Naive thymus-derived CD4-positive, alpha-beta T cell (primary cell): ENCODE results near the gene SDC1. TPM values are rescaled to one million over a fixed set of nuclear protein-coding genes. Genes with fewer than 3 reads are reported as not detected.
A peak's percentile ranks its signal among the peaks of the same experiment; 100 is the strongest.
"Not testable (repeated sequence)": the region's sequence is repeated elsewhere in the genome, so short reads cannot be mapped to it uniquely, and the experiment has no call there.

Experiments used
- ATAC-seq: fragments of 150-1000 bp; cut with Tn5 transposase; 2 replicates; pipeline ENCODE4 v1.10.0; 2021; ENCODE audit warnings: mild to moderate bottlenecking, moderate library complexity
- CTCF ChIA-PET: fragments of 350-600 bp; sonication (Branson Sonifier 250); formaldehyde crosslinking; loops from one replicate; lab custom pipeline; 2021; ENCODE audit warnings: antibody characterized with exemption; lab: Charles Lee
- POLR2A ChIA-PET: fragments of 350-600 bp; sonication (Branson Sonifier 250); formaldehyde crosslinking; loops from one replicate; lab custom pipeline; 2021; ENCODE audit warnings: antibody characterized with exemption, inconsistent platforms; lab: Charles Lee
- DNase-seq, 9 donors: peaks; one replicate each; pipeline versions ENCODE4 v3.0.0 to v3.0.0-alpha.2; 2020 to 2022; ENCODE audit warnings: mixed read lengths in 1 of 9
- H3K27ac ChIP-seq: one replicate; pipeline ENCODE4 v1.7.0; 2013; ENCODE audit warnings: mild to moderate bottlenecking, low read depth, low read length, moderate library complexity
- H3K27me3 ChIP-seq, 2 donors: one replicate each; pipeline ENCODE4 v1.7.0; 2013; ENCODE audit warnings: low read length in 2 of 2, mild to moderate bottlenecking in 2 of 2, moderate library complexity in 2 of 2; ENCODE audit not compliant: control insufficient read depth in 2 of 2, insufficient read depth in 2 of 2
- H3K36me3 ChIP-seq, 3 experiments: 1 replicate in 2 of 3; 2 replicates in 1 of 3; pipeline ENCODE4 v1.7.0; 2013; ENCODE audit warnings: low read length in 3 of 3, mild to moderate bottlenecking in 3 of 3, moderate library complexity in 1 of 3; ENCODE audit not compliant: insufficient read depth in 3 of 3, control insufficient read depth in 2 of 3
- H3K4me1 ChIP-seq, 2 donors: one replicate each; pipeline ENCODE4 v1.7.0; 2013; ENCODE audit warnings: low read length in 2 of 2, mild to moderate bottlenecking in 2 of 2, moderate library complexity in 1 of 2; ENCODE audit not compliant: control insufficient read depth in 2 of 2, insufficient read depth in 2 of 2
- H3K4me3 ChIP-seq: 2 replicates; pipeline ENCODE4 v1.7.0; 2013; ENCODE audit warnings: mild to moderate bottlenecking, low read length
- H3K9me3 ChIP-seq, 3 experiments: 1 replicate in 2 of 3; 2 replicates in 1 of 3; pipeline ENCODE4 v1.7.0; 2013; ENCODE audit warnings: low read length in 3 of 3; ENCODE audit not compliant: control insufficient read depth in 2 of 3
- H3K27ac Mint-ChIP-seq, 9 donors: one replicate each; pipeline ENCODE4 v1.8.0; 2020 to 2022; ENCODE audit warnings: mixed read lengths in 9 of 9, mild to moderate bottlenecking in 8 of 9, moderate library complexity in 5 of 9, inconsistent platforms in 2 of 9
- H3K27me3 Mint-ChIP-seq, 5 donors: one replicate each; pipeline ENCODE4 v1.8.0; 2021 to 2022; ENCODE audit warnings: mixed read lengths in 5 of 5, mild to moderate bottlenecking in 1 of 5
- H3K36me3 Mint-ChIP-seq, 5 donors: one replicate each; pipeline ENCODE4 v1.8.0; 2020 to 2022; ENCODE audit warnings: mixed read lengths in 5 of 5, mild to moderate bottlenecking in 3 of 5, inconsistent platforms in 1 of 5
- H3K4me1 Mint-ChIP-seq, 7 donors: one replicate each; pipeline ENCODE4 v1.8.0; 2020 to 2022; ENCODE audit warnings: mixed read lengths in 7 of 7, mild to moderate bottlenecking in 3 of 7, inconsistent platforms in 1 of 7
- H3K4me3 Mint-ChIP-seq, 10 donors: one replicate each; pipeline ENCODE4 v1.8.0; 2020 to 2022; ENCODE audit warnings: mild to moderate bottlenecking in 10 of 10, mixed read lengths in 10 of 10, moderate library complexity in 6 of 10, inconsistent platforms in 2 of 10
- H3K9me3 Mint-ChIP-seq, 11 donors: one replicate each; pipeline ENCODE4 v1.8.0; 2020 to 2022; ENCODE audit warnings: mixed read lengths in 11 of 11, mild to moderate bottlenecking in 4 of 11, inconsistent platforms in 1 of 11, moderate library complexity in 1 of 11
- intact Hi-C, 2 donors: fragments of 100-400 bp; cut with micrococcal nuclease; formaldehyde crosslinking; loops; one replicate each; pipeline ENCODE4 v1.15.1; 2023
- polyA plus RNA-seq, 2 donors: library from polyadenylated mRNA; unstranded; fragments of 300-500 nt; fragmentation: Illumina TruSeq; gene quantifications; one replicate each; pipeline ENCODE4 v1.2.3, GENCODE V29; 2021
- total RNA-seq, 6 experiments: library from RNA in 5 of 6; stranded (reverse) in 5 of 6; gene quantifications; 1 replicate in 5 of 6; 2 replicates in 1 of 6; pipeline ENCODE4 v1.2.3 and lab custom pipeline; 2021 to 2026

Gene SDC1
- total and polyA plus RNA-seq, 7 experiments from 2014 or later = 0.12 to 0.37 (median 0.22) TPM; not detected in 4

DNA sequence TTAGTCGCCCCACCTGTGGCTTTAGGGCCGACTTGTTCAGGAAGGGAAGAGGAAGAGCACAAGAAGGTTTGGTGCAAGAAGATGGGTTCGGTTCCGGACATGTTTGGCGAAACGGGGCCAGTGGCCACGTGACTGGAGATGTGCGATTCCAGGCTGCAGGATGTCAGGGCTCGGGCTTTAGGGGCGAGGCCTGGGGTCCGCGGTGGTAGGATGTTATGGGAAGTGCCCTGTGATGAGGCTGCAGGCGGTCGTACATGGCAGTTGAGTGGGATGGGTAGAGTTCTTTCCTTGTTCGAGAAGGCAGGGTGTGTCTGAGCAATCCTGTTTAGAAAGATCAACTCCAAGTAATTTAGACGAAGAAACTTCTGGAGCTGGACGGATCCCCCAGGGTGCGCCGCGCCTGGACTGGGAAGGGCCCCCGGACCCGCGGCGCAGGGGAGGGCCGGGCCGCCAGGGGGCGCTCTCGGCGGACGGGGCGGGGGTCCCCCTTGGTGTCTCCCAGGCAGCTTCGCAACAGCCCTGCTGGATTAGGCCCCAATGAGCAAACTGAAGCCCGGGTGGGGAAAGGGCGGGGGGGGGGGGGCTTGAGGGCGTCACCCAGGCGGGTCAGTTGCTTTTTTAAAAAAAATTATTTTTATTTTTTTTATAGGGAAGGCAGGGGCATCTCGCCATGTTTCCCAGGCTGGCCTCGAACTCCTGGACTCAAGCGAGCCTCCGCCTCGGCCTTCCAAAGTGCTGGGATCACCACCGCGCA, 17.2 kb upstream of the SDC1 start:
- H3K4me3 ChIP-seq = peak overlapping the region; percentile 28

DNA sequence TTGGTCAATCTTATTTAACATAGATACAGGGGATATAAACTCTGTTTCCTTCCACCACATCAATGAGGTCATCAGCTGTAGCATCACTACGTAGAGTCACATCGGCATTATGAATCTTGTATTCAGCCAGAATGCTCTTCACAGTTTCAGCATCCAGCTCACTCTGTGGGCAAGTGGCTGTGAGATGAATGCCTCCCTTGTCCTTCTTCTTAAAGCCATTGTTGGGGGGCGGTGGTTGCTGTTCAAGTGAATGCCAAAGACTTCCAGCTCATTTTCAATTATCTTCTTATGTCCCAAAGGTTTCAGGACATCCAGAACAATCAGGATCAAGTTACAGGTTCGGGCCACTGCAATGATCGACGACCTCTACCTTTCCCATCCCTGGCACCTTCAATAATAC, 15.4 kb upstream of the SDC1 start:
- H3K27ac ChIP-seq, ATAC-seq, H3K9me3 ChIP-seq, CTCF ChIA-PET, H3K4me1 ChIP-seq, H3K36me3 ChIP-seq, H3K36me3 Mint-ChIP-seq, H3K27me3 ChIP-seq, H3K27ac Mint-ChIP-seq, DNase-seq, POLR2A ChIA-PET, H3K4me3 ChIP-seq, H3K4me3 Mint-ChIP-seq, H3K9me3 Mint-ChIP-seq: not testable (repeated sequence)
- Mint-ChIP-seq H3K27me3 (peaks cover 4 to 27% (median 12%) of the 10 kb centered on the region in 5 donors), H3K4me1 (peaks cover 3 to 13% (median 9%) of the 10 kb centered on the region in 7 donors)
- intact Hi-C loops = loop anchor here in 1 of 2 donors (5.0 to 10.0 kb wide), 2 partner anchors 182 to 415 kb away; partner anchors contain the start of gene HS1BP3

More for the DNA sequence above, 17.2 kb upstream of the SDC1 start:
- H3K27ac ChIP-seq = no peak overlapping the region
- no peaks in the 10 kb centered on the region for H3K27me3 ChIP-seq
- Mint-ChIP-seq H3K4me3 (peak overlapping the region; percentile 41 to 83 (median 62)), H3K27ac (peak overlapping the region in 7 of 9 donors; percentile 34 to 78 (median 46)), H3K9me3 (peaks cover 0 to 6% (median 0%) of the 10 kb centered on the region in 11 donors), H3K4me1 (peaks cover 3 to 17% (median 9%) of the 10 kb centered on the region in 7 donors), H3K36me3 (peaks cover 0 to 9% (median 5%) of the 10 kb centered on the region in 5 donors), H3K27me3 (peaks cover 0 to 15% (median 6%) of the 10 kb centered on the region in 5 donors)
- ATAC-seq (peak; percentile 38), DNase-seq (peak in 1 of 9 donors; percentile 63)
- no peaks in the 10 kb centered on the region for H3K9me3 ChIP-seq
- no peaks in the 10 kb centered on the region for H3K36me3 ChIP-seq
- no peaks in the 10 kb centered on the region for H3K4me1 ChIP-seq
- ChIA-PET POLR2A (no interaction called here), CTCF (no interaction called here)
- intact Hi-C loops = loop anchor here in 1 of 2 donors (5.0 to 10.0 kb wide), 2 partner anchors 180 to 413 kb away; partner anchors contain the start of gene HS1BP3

DNA sequence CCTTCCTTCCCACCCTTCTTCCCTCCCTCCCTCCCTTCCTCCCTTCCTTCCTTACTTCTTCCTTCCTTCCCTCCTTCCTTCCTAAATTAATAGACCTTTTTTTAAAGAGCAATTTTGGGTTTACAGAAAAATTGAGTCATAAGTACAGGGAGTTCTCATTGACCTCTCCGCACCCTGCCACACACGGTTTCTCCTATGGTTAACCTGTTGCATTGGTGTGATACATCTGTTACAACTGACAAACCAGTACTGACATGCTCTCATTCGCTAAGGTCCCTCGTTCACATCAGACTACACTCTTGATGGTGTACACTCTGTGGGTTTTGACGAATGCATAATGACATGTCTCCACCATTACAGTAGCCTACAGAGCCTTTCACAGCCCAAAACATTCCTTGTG, 11.6 kb upstream of the SDC1 start:
- Mint-ChIP-seq H3K4me3 (no peak overlapping the region), H3K9me3 (peaks cover 0 to 4% (median 0%) of the 10 kb centered on the region in 11 donors), H3K27me3 (peaks cover 4 to 28% (median 17%) of the 10 kb centered on the region in 5 donors), H3K36me3 (peaks cover 0 to 3% (median 0%) of the 10 kb centered on the region in 5 donors), H3K27ac (no peak overlapping the region), H3K4me1 (peaks cover 0 to 3% (median 2%) of the 10 kb centered on the region in 7 donors)
- POLR2A ChIA-PET = no interaction called here
- Histone ChIP-seq H3K27ac (no peak overlapping the region), H3K9me3 (no peaks in the 10 kb centered on the region), H3K27me3 (no peaks in the 10 kb centered on the region), H3K4me3 (no peak overlapping the region), H3K36me3 (no peaks in the 10 kb centered on the region), H3K4me1 (no peaks in the 10 kb centered on the region)
- intact Hi-C loops = no loop called here
- no peak for DNase-seq
- CTCF ChIA-PET = no interaction called here
- ATAC-seq = no peak

GRCh38 chr2:20235655-20236305, 10.8 kb upstream of the SDC1 start:
- H3K27me3 Mint-ChIP-seq = peaks cover 11 to 35% (median 22%) of the 10 kb centered on the region in 5 donors
- CTCF ChIA-PET = no interaction called here

GRCh38 chr2:20234597-20234996, 9.7 kb upstream of the SDC1 start:
- H3K4me1 ChIP-seq, H3K27me3 ChIP-seq, POLR2A ChIA-PET, ATAC-seq, H3K9me3 ChIP-seq, H3K9me3 Mint-ChIP-seq, H3K4me3 ChIP-seq, H3K4me1 Mint-ChIP-seq, CTCF ChIA-PET, DNase-seq, H3K27ac Mint-ChIP-seq, H3K36me3 Mint-ChIP-seq, H3K4me3 Mint-ChIP-seq, H3K27ac ChIP-seq, intact Hi-C loops, H3K36me3 ChIP-seq: not testable (repeated sequence)
- peaks cover 16 to 39% (median 26%) of the 10 kb centered on the region in 5 donors for H3K27me3 Mint-ChIP-seq

More at GRCh38 chr2:20235655-20236305, 10.8 kb upstream of the SDC1 start:
- Histone ChIP-seq H3K4me3 (no peak overlapping the region), H3K9me3 (no peaks in the 10 kb centered on the region), H3K27me3 (no peaks in the 10 kb centered on the region), H3K4me1 (no peaks in the 10 kb centered on the region), H3K27ac (no peak overlapping the region), H3K36me3 (no peaks in the 10 kb centered on the region)
- Mint-ChIP-seq H3K36me3 (peaks cover 0 to 3% (median 0%) of the 10 kb centered on the region in 5 donors), H3K4me1 (no peaks in the 10 kb centered on the region), H3K4me3 (no peak overlapping the region), H3K27ac (no peak overlapping the region), H3K9me3 (peaks cover 0 to 4% (median 0%) of the 10 kb centered on the region in 11 donors)
- POLR2A ChIA-PET = no interaction called here
- intact Hi-C loops = no loop called here
- no peak for DNase-seq
- ATAC-seq = peak; percentile 14

GRCh38 chr2:20232837-20233207, 7.9 kb upstream of the SDC1 start:
- H3K9me3 ChIP-seq = no peaks in the 10 kb centered on the region
- intact Hi-C loops = no loop called here
- no peak overlapping the region for H3K4me3 ChIP-seq
- Mint-ChIP-seq H3K4me3 (no peak overlapping the region), H3K9me3 (peaks cover 0 to 5% (median 0%) of the 10 kb centered on the region in 11 donors), H3K4me1 (no peaks in the 10 kb centered on the region), H3K36me3 (peaks cover 0 to 3% (median 0%) of the 10 kb centered on the region in 5 donors), H3K27ac (no peak overlapping the region), H3K27me3 (peaks cover 31 to 46% (median 41%) of the 10 kb centered on the region in 5 donors)
- DNase-seq (no peak), ATAC-seq (no peak)
- POLR2A ChIA-PET = no interaction called here
- H3K27me3 ChIP-seq = no peaks in the 10 kb centered on the region
- CTCF ChIA-PET = no interaction called here
- no peaks in the 10 kb centered on the region for H3K36me3 ChIP-seq
- no peaks in the 10 kb centered on the region for H3K4me1 ChIP-seq
- H3K27ac ChIP-seq = no peak overlapping the region
